Panc1 (cell line): ENCODE data around the gene WNT7A.

Source experiments
- CTCF ChIP-seq: fragments of 450-650 bp; IDR thresholded peaks from 2 replicates; pipeline ENCODE4 v1.5.1; 2017; ENCODE audit warnings: mild to moderate bottlenecking
- POLR2AphosphoS5 ChIP-seq: IDR thresholded peaks from 2 replicates; pipeline ENCODE4 v1.6.1; 2012; ENCODE audit warnings: mild to moderate bottlenecking, low read depth, low read length, moderate library complexity
- TCF7L2 ChIP-seq: IDR thresholded peaks from 2 replicates; pipeline ENCODE4 v1.6.1; 2011; ENCODE audit warnings: mild to moderate bottlenecking, low read depth, low read length, inconsistent platforms

GRCh38 chr3:13886593-13887129 lies 6.8 kb upstream of the WNT7A start:
- TF ChIP-seq POLR2AphosphoS5, result no peak
- no peak for TF ChIP-seq CTCF
- TF ChIP-seq TCF7L2, result no peak
